HepG2 (cell line): ENCODE data around the gene DUSP12. TPM values are rescaled to one million over a fixed set of nuclear protein-coding genes. Genes with fewer than 3 reads are reported as not detected.

Source experiments
- ARNT2 ChIP-seq: sonication (generic); formaldehyde crosslinking; IDR thresholded peaks from 2 replicates; pipeline ENCODE4 v1.8.0; 2022; ENCODE audit warnings: mild to moderate bottlenecking, low read depth, missing genetic modification reagents, moderate library complexity
- GATAD2A ChIP-seq: IDR thresholded peaks from 2 replicates; pipeline ENCODE4 v1.6.1; 2016
- HDAC1 ChIP-seq: sonication (generic); formaldehyde crosslinking; IDR thresholded peaks from 2 replicates; pipeline ENCODE4 v1.5.1; 2020; ENCODE audit warnings: mild to moderate bottlenecking, missing genetic modification reagents
- HNRNPUL1 ChIP-seq: fragments of 200-400 bp; formaldehyde crosslinking; IDR thresholded peaks from 2 replicates; pipeline ENCODE4 v1.6.1; 2017; ENCODE audit warnings: low read depth, mild to moderate bottlenecking, low read length, moderate library complexity
- KDM4B ChIP-seq: sonication (generic); formaldehyde crosslinking; IDR thresholded peaks from 2 replicates; pipeline ENCODE4 v1.4.0; 2020; ENCODE audit warnings: missing genetic modification reagents
- KDM5B ChIP-seq: sonication (generic); formaldehyde crosslinking; IDR thresholded peaks from 2 replicates; pipeline ENCODE4 v1.4.0; 2020; ENCODE audit warnings: missing genetic modification reagents, mild to moderate bottlenecking, borderline replicate concordance
- MYC ChIP-seq: sonication (generic); formaldehyde crosslinking; IDR thresholded peaks from 2 replicates; pipeline ENCODE4 v1.9.0; 2021; ENCODE audit warnings: missing genetic modification reagents, borderline replicate concordance
- RNF2 ChIP-seq: fragments of 450-650 bp; conservative IDR thresholded peaks from 2 replicates; pipeline ENCODE4 v1.6.1; 2016; ENCODE audit warnings: low read depth
- SMC3 ChIP-seq: IDR thresholded peaks from 2 replicates; pipeline ENCODE4 v1.6.1; 2011; ENCODE audit warnings: low read length, improper control_type of control experiment
- SP140L ChIP-seq: sonication (generic); formaldehyde crosslinking; IDR thresholded peaks from 2 replicates; pipeline ENCODE4 v1.4.0; 2020; ENCODE audit warnings: missing genetic modification reagents, borderline replicate concordance
- SRSF9 ChIP-seq: fragments of 200-400 bp; formaldehyde crosslinking; IDR thresholded peaks from 2 replicates; pipeline ENCODE4 v1.6.1; 2018; ENCODE audit warnings: borderline replicate concordance, mild to moderate bottlenecking, low read depth, low read length; ENCODE audit not compliant: insufficient read depth, poor library complexity, severe bottlenecking
- STAG1 ChIP-seq: sonication (generic); formaldehyde crosslinking; IDR thresholded peaks from 2 replicates; pipeline ENCODE4 v1.4.0; 2020; ENCODE audit warnings: missing genetic modification reagents
- TAF15 ChIP-seq: fragments of 200-400 bp; formaldehyde crosslinking; IDR thresholded peaks from one replicate; pipeline ENCODE4 v1.6.1; 2018; ENCODE audit warnings: mild to moderate bottlenecking, low read depth, low read length; ENCODE audit not compliant: poor library complexity, severe bottlenecking
- ZNF230 ChIP-seq: sonication (generic); formaldehyde crosslinking; IDR thresholded peaks from 2 replicates; pipeline ENCODE4 v1.4.0; 2020; ENCODE audit warnings: mild to moderate bottlenecking, missing genetic modification reagents
- ZNF326 ChIP-seq: sonication (generic); formaldehyde crosslinking; IDR thresholded peaks from 2 replicates; pipeline ENCODE4 v1.4.0; 2020; ENCODE audit warnings: missing genetic modification reagents, borderline replicate concordance
- ZNF350 ChIP-seq: sonication (generic); formaldehyde crosslinking; IDR thresholded peaks from 2 replicates; pipeline ENCODE4 v1.4.0; 2020; ENCODE audit warnings: mild to moderate bottlenecking, low read depth, missing genetic modification reagents, borderline replicate concordance
- ZNF557 ChIP-seq: sonication (generic); formaldehyde crosslinking; IDR thresholded peaks from 2 replicates; pipeline ENCODE4 v1.4.0; 2020; ENCODE audit warnings: missing genetic modification reagents
- ZNF816 ChIP-seq: sonication (generic); formaldehyde crosslinking; IDR thresholded peaks from 2 replicates; pipeline ENCODE4 v1.8.0; 2022; ENCODE audit warnings: missing genetic modification reagents, mild to moderate bottlenecking, borderline replicate concordance
- ZSCAN29 ChIP-seq: sonication (generic); formaldehyde crosslinking; conservative IDR thresholded peaks from 2 replicates; pipeline ENCODE4 v1.4.0; 2020; ENCODE audit warnings: mild to moderate bottlenecking, missing genetic modification reagents
- polyA plus RNA-seq, 8 experiments: library from polyadenylated mRNA; depleted of rRNA in 3 of 8; stranded (reverse) in 7 of 8; unstranded in 1 of 8; fragments of >200 nt; fragmentation: Illumina TruSeq in 4 of 8; extraction: Trizol in 4 of 8; gene quantifications; 2 replicates each; pipeline versions ENCODE4 v1.2.1 to v1.2.3, GENCODE V29; 2011 to 2016; ENCODE audit warnings: low read depth in 4 of 8, missing spikeins in 1 of 8, mixed read lengths in 1 of 8; ENCODE audit not compliant: insufficient read depth in 1 of 8
- total RNA-seq, 5 experiments: library from RNA; depleted of rRNA; stranded (reverse); fragments of >200 nt; fragmentation: Illumina TruSeq; extraction: Trizol; gene quantifications; 2 replicates each; pipeline ENCODE4 v1.2.3, GENCODE V29; 2016; ENCODE audit warnings: low read depth in 1 of 5
- TF ChIP-seq, protein P1 (sequence below): sonication (generic); formaldehyde crosslinking; IDR thresholded peaks from 2 replicates; pipeline ENCODE4 v1.4.0; 2020; ENCODE audit warnings: mild to moderate bottlenecking, missing genetic modification reagents, borderline replicate concordance
- TF ChIP-seq, protein P2 (sequence below): sonication (generic); formaldehyde crosslinking; IDR thresholded peaks from 2 replicates; pipeline ENCODE4 v1.9.0; 2021; ENCODE audit warnings: missing genetic modification reagents, borderline replicate concordance
- TF ChIP-seq, protein P3 (sequence below): sonication (generic); formaldehyde crosslinking; IDR thresholded peaks from 2 replicates; pipeline ENCODE4 v1.8.0; 2022; ENCODE audit warnings: missing genetic modification reagents, mild to moderate bottlenecking, inconsistent platforms, borderline replicate concordance

DUSP12 gene
- total and polyA plus RNA-seq, 2 of the 13 experiments (the other 11 are each of a cell fraction or from before 2014, with no cell fraction given) = 36.7 to 37.1 TPM

DNA sequence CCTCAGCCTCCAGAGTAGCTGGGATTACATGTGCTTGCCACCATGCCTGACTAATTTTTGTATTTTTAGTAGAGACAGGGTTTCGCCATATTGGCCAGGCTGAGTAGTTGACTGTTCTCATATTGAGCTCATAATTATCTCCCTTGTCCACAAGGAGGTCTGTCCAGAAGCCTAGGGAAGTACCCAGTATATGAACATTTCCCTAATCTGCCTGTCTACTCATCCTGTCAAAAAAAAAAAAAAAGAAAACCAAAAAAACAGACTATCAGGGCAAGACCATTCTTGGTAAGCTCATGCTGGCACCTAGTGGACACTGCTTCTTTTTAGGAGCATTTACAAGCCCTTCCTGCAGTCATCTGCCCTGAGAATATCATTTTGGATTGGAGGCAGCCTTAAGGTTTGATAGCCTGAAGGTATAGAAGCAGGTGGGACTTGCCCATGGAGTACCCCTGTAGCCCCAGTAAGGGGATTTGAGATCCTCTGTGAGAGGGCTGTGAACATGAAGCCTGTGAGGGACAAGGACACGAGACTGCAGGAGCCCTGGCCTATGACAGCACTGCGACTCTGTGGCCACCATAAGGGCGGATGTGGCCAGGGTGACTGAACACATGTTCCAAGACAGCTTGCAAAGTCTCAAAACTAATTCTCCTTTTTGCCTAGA lies 10.8 kb upstream of the DUSP12 start (continued):
- TF ChIP-seq MYC (CRISPR knock-in tag) (no peak), RNF2 (no peak), ZSCAN29 (CRISPR knock-in tag) (no peak), ZNF557 (no peak), HNRNPUL1 (no peak), KDM5B (no peak), TAF15 (no peak), GATAD2A (no peak), SP140L (CRISPR knock-in tag) (no peak), KDM4B (no peak), ZNF816 (CRISPR knock-in tag) (no peak), ZNF230 (CRISPR knock-in tag) (no peak), HDAC1 (CRISPR knock-in tag) (no peak), ARNT2 (CRISPR knock-in tag) (no peak), ZNF350 (CRISPR knock-in tag) (no peak), SRSF9 (no peak), SMC3 (peak; percentile 55; the same call in 1 of the 2 replicates), ZNF326 (CRISPR knock-in tag) (no peak), STAG1 (peak; percentile 76)
- TF ChIP-seq, protein P1, sequence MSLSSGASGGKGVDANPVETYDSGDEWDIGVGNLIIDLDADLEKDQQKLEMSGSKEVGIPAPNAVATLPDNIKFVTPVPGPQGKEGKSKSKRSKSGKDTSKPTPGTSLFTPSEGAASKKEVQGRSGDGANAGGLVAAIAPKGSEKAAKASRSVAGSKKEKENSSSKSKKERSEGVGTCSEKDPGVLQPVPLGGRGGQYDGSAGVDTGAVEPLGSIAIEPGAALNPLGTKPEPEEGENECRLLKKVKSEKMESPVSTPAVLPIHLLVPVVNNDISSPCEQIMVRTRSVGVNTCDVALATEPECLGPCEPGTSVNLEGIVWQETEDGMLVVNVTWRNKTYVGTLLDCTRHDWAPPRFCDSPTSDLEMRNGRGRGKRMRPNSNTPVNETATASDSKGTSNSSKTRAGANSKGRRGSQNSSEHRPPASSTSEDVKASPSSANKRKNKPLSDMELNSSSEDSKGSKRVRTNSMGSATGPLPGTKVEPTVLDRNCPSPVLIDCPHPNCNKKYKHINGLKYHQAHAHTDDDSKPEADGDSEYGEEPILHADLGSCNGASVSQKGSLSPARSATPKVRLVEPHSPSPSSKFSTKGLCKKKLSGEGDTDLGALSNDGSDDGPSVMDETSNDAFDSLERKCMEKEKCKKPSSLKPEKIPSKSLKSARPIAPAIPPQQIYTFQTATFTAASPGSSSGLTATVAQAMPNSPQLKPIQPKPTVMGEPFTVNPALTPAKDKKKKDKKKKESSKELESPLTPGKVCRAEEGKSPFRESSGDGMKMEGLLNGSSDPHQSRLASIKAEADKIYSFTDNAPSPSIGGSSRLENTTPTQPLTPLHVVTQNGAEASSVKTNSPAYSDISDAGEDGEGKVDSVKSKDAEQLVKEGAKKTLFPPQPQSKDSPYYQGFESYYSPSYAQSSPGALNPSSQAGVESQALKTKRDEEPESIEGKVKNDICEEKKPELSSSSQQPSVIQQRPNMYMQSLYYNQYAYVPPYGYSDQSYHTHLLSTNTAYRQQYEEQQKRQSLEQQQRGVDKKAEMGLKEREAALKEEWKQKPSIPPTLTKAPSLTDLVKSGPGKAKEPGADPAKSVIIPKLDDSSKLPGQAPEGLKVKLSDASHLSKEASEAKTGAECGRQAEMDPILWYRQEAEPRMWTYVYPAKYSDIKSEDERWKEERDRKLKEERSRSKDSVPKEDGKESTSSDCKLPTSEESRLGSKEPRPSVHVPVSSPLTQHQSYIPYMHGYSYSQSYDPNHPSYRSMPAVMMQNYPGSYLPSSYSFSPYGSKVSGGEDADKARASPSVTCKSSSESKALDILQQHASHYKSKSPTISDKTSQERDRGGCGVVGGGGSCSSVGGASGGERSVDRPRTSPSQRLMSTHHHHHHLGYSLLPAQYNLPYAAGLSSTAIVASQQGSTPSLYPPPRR (CRISPR knock-in tag) = no peak
- TF ChIP-seq, protein P2, sequence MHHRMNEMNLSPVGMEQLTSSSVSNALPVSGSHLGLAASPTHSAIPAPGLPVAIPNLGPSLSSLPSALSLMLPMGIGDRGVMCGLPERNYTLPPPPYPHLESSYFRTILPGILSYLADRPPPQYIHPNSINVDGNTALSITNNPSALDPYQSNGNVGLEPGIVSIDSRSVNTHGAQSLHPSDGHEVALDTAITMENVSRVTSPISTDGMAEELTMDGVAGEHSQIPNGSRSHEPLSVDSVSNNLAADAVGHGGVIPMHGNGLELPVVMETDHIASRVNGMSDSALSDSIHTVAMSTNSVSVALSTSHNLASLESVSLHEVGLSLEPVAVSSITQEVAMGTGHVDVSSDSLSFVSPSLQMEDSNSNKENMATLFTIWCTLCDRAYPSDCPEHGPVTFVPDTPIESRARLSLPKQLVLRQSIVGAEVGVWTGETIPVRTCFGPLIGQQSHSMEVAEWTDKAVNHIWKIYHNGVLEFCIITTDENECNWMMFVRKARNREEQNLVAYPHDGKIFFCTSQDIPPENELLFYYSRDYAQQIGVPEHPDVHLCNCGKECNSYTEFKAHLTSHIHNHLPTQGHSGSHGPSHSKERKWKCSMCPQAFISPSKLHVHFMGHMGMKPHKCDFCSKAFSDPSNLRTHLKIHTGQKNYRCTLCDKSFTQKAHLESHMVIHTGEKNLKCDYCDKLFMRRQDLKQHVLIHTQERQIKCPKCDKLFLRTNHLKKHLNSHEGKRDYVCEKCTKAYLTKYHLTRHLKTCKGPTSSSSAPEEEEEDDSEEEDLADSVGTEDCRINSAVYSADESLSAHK = no peak
- TF ChIP-seq, protein P3, sequence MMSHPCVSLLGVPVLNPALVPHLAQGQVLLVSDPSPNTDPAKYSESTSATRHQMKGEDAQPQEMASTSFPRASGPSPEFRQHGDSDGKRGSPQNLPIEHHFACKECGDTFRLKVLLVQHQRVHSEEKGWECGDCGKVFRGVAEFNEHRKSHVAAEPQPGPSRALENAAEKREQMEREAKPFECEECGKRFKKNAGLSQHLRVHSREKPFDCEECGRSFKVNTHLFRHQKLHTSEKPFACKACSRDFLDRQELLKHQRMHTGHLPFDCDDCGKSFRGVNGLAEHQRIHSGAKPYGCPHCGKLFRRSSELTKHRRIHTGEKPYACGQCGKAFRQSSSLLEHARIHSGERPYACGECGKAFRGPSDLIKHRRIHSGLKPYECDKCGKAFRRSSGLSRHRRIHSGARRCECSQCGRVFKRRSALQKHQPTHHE = no peak
